GM12873 (cell line): ENCODE measurements around the gene KCNMA1.

ENCODE experiments used
- TF ChIP-seq, protein P1 (sequence below): IDR thresholded peaks from 2 replicates; pipeline ENCODE4 v1.5.1; 2012; ENCODE audit warnings: low read depth, mild to moderate bottlenecking, moderate library complexity, low read length, control low read depth; ENCODE audit not compliant: insufficient read depth; ENCODE audit errors: missing control alignments

KCNMA1 gene

DNA sequence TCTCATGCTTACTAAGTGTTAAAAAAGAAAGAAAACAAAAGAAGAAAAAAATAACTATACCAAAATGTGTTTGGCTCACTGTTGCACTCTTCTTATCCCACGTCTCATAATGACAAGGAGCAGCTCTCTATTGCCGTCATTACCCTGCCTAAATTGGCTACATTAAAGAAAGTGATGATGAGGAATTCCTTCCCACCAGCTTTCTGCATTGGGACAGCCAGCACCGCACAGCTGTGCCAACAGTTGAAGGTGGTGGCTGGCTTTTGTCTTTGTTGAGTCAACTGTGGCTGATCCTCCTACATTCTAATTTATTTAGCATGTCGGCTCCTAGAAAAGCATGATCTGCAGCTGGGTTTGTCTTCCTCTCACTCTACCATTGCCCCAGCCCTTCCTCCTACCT is 751.8 kb downstream of the KCNMA1 start:
- TF ChIP-seq, protein P1, sequence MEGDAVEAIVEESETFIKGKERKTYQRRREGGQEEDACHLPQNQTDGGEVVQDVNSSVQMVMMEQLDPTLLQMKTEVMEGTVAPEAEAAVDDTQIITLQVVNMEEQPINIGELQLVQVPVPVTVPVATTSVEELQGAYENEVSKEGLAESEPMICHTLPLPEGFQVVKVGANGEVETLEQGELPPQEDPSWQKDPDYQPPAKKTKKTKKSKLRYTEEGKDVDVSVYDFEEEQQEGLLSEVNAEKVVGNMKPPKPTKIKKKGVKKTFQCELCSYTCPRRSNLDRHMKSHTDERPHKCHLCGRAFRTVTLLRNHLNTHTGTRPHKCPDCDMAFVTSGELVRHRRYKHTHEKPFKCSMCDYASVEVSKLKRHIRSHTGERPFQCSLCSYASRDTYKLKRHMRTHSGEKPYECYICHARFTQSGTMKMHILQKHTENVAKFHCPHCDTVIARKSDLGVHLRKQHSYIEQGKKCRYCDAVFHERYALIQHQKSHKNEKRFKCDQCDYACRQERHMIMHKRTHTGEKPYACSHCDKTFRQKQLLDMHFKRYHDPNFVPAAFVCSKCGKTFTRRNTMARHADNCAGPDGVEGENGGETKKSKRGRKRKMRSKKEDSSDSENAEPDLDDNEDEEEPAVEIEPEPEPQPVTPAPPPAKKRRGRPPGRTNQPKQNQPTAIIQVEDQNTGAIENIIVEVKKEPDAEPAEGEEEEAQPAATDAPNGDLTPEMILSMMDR = no peak

DNA sequence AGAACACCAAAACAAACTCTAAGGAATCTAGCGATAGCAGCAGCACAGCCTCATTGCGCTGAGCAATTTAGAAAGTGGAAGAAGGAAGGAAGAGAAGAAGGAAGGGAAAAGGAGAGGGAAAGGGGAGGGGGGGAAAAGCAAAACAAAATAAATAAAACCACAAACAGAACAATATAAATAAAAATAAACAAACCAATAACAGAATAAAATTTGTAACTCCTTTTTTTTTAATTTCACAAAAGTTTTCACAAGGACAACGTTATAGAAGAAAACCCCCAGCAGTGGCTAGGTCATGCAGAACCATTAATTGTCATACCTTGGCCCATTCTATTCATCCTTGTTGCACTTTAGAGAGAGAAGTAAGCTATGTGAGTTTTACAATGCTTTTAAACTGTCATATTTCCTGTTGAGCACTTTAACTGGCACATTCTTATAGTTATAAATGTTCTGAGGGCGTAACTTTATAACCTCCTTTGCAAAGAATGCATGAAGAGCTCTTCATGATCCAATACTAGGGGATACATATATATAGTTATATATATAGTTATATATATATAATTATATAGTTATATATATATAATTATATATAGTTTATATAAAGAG is 752.8 kb downstream of the KCNMA1 start:
- TF ChIP-seq, protein P1 = no peak

DNA sequence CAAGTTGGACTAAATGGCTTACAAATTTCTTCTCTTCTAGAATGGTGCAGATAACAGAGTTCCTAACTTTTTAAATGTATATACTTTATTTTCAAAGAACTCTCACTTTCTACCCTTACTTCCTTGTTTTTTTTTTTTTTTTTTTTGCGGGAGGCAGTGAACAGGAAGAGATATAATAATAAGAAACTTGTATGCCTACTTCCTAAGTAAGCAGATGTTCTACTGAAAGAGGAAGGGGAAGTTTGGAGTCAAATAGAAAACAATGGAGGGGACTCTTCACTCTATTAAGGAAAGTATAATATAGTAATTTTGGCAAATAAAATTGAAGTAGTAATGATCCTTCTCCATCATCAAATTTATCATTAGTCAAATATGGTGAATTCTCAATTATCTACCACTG is 754.0 kb downstream of the KCNMA1 start:
- TF ChIP-seq, protein P1 = no peak

DNA sequence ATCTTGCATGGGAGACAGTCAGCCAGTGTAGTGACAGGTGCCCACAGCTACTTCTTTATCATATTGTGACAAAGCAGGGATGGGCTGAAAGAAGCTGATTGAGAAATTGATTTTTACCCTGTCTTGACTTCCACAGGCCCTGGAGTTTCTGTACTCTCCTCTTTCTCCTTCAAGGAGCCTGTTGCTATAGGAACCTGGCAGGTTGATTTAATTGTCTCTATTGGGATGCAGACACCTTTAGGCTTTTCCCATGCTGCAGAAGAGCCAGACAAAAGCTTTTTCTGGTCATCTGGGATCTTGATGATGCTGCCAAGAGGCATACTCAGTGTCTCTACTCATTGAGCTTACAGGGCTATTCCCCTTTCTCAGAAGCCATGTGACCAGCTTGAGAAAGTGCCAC is 754.8 kb downstream of the KCNMA1 start:
- TF ChIP-seq, protein P1 = no peak

DNA sequence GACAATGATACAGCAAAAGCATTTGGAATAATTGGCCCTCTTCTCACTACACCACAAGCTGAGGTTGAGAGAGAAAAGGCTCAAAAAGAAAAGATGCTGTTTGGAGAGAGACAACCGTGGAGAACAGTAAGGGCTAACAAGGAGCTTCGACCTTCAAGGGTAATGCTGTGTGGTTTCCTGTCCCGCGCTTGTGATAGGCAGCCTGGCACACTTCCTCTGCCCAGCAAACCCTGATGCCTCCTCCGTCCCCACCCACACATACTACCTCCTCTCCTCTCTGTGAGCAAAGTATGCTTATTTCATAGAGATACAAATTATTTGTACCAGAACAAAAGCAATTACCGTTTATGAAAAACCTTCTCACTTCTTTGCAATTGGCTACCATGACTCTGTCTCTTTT is 755.4 kb downstream of the KCNMA1 start:
- TF ChIP-seq, protein P1 = no peak

DNA sequence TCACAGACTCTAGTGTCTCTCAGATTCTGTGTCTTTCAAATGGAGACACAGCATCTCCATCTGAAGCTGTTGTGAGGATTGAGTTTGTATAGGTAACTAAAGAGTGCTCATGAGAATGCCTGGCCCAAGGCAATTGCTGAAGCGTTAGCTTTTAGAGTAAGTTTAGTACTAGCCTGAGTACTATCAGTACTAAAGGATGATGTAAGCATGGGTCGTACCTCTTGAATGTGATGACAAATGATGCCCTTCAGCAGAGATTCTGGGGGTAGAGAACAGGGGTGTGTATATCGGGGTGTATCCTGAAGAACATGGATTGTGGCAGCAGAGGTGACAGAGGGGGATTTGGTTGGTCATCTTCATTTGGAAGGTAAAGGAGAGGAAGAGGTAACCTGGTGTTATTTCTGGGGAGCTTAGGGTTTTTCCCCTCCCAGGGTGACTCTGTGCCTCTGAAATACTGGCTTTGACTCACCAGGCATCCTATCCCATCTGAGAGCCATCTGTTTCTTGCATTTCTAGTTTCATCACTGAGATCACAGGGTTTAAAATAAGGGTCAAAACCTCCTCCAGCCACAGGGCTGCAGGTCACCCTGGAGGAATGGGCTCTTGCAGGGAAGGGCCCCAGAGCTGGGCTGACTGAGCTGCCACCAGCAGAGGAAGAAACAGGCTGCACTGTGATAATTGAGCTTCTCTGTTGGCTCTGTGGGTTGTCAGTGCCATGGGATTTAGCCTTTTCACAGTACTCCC is 756.0 kb downstream of the KCNMA1 start:
- TF ChIP-seq, protein P1 = no peak

DNA sequence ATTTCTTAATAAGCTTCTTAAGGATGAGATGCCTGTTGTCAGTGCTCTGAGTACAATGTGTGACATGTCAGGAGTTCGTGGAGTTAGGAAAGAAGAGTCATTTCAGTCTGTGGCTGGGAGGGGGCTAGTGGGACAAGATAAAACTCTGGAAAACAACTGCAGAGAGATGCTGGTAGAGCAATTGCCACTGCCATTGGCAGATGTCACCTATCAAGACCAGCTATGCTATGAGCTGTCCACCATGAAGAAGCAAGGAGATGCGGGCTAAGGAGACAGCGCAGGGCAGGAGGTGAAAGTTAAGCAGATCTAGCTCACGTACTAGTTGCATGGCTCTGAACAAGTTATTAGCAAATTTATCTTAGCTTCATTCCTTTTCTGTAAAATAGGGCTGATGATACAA is 756.7 kb downstream of the KCNMA1 start:
- TF ChIP-seq, protein P1 = no peak
